ENCODE measurements around the gene KITLG.
"Not testable (repeated sequence)": the region's sequence is repeated elsewhere in the genome, so short reads cannot be mapped to it uniquely, and the experiment has no call there.

The KITLG gene

GRCh38 chr12:88577537-88577936, 2.7 kb downstream of the KITLG start:
- DNase-seq = no peak

- no peak for DNase-seq
Measured at GRCh38 chr12:88576866-88577265, 3.4 kb downstream of the KITLG start.

GRCh38 chr12:88575361-88575970, 4.8 kb downstream of the KITLG start:
- DNase-seq = no peak

GRCh38 chr12:88574278-88574677, 6.0 kb downstream of the KITLG start:
- no peak for DNase-seq

- no peak for DNase-seq
Measured at GRCh38 chr12:88573583-88573982, 6.7 kb downstream of the KITLG start.

- DNase-seq = no peak
Measured at GRCh38 chr12:88572781-88573549, 7.3 kb downstream of the KITLG start.

- no peak for DNase-seq
Measured at GRCh38 chr12:88571543-88571942, 8.7 kb downstream of the KITLG start.

- DNase-seq = no peak
Measured at GRCh38 chr12:88570103-88570502, 10.2 kb downstream of the KITLG start.

GRCh38 chr12:88566430-88566829, 13.8 kb downstream of the KITLG start:
- DNase-seq = no peak

- no peak for DNase-seq
Measured at GRCh38 chr12:88562846-88563582, 17.3 kb downstream of the KITLG start.

- no peak for DNase-seq
Measured at GRCh38 chr12:88562151-88562550, 18.1 kb downstream of the KITLG start.

- no peak for DNase-seq
Measured at GRCh38 chr12:88559772-88560171, 20.5 kb downstream of the KITLG start.

GRCh38 chr12:88559199-88559598, 21.1 kb downstream of the KITLG start:
- DNase-seq = no peak

GRCh38 chr12:88558340-88558867, 21.9 kb downstream of the KITLG start:
- DNase-seq = no peak

- DNase-seq = no peak
Measured at GRCh38 chr12:88556213-88556774, 24.0 kb downstream of the KITLG start.

GRCh38 chr12:88553941-88554658, 26.2 kb downstream of the KITLG start:
- DNase-seq = no peak

GRCh38 chr12:88552610-88553079, 27.6 kb downstream of the KITLG start:
- no peak for DNase-seq

- DNase-seq = no peak
Measured at GRCh38 chr12:88549929-88550328, 30.3 kb downstream of the KITLG start.

- not testable (repeated sequence) for DNase-seq
Measured at GRCh38 chr12:88547949-88548348, 32.3 kb downstream of the KITLG start.

GRCh38 chr12:88546853-88547252, 33.4 kb downstream of the KITLG start:
- DNase-seq = no peak

- no peak for DNase-seq
Measured at GRCh38 chr12:88546226-88546625, 34.0 kb downstream of the KITLG start.
